Stimulated activated effector memory CD8-positive, alpha-beta T cell treated with anti-CD3 and anti-CD28 coated beads, Interleukin-12 subunit alpha, Interleukin-12 subunit beta, amount 100 ng/mL, for 72 hours (primary cell): ENCODE results near the gene RGR.

Experiments used
- ATAC-seq: fragments of 150-1000 bp; cut with Tn5 transposase; 2 replicates; pipeline ENCODE4 v1.10.0; 2021
- DNase-seq, 2 donors: peaks; one replicate each; pipeline ENCODE4 v3.0.0; 2021 to 2022; ENCODE audit warnings: low spot score in 2 of 2
- H3K27ac Mint-ChIP-seq: one replicate; pipeline ENCODE4 v1.8.0; 2022; ENCODE audit warnings: mild to moderate bottlenecking, mixed read lengths
- H3K36me3 Mint-ChIP-seq: one replicate; pipeline ENCODE4 v1.8.0; 2022; ENCODE audit warnings: mild to moderate bottlenecking, mixed read lengths
- H3K4me1 Mint-ChIP-seq: one replicate; pipeline ENCODE4 v1.8.0; 2022; ENCODE audit warnings: mixed read lengths
- H3K4me3 Mint-ChIP-seq: one replicate; pipeline ENCODE4 v1.8.0; 2022; ENCODE audit warnings: mild to moderate bottlenecking, mixed read lengths
- H3K9me3 Mint-ChIP-seq: one replicate; pipeline ENCODE4 v1.8.0; 2022; ENCODE audit warnings: mixed read lengths

Gene RGR

DNA sequence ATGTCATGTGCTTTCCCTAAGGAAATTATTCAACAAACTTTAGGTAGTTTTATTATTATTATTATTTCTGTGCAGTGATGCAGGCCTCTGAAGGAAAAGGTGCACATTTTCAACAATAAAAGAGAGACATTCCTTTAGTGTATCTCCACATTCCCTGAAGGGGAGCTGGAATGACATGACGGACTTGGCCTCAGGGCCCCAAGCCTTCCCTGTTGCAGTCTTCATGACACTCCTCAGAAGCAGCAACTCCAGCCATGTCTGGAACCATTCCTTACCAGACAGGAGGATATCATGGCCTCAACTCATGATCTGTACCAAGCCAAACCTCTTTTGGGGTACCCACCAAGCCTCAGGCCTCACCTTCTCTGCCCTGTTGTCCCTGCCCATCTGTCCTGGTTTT is 48.3 kb downstream of the RGR start:
- Mint-ChIP-seq H3K36me3 (no peaks in the 10 kb centered on the region), H3K4me1 (peaks cover 19% of the 10 kb centered on the region), H3K4me3 (no peak overlapping the region), H3K9me3 (no peaks in the 10 kb centered on the region), H3K27ac (no peak overlapping the region)
- no peak for ATAC-seq
- no peak for DNase-seq

DNA sequence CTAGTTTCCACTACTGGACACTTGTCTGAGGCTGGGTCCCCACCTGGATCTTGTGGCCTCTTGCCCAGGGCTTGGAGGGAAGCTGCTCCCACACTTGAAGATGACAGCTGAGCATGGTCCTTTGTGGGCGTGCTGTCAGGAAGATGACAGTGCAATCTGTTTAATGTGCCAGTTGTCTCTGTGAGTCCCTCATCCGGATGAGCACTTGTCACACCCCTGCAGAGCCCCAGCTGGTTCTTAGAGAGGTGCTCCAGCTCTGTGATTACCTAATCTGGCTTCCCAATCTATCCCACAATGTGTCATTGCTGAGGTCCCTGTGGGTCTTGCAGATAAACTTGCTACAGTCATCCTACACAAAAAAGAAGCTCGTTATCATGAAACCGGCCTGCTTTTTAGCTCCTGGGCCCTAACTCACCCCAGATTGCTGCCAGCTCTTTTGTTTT is 48.7 kb downstream of the RGR start:
- H3K4me3 Mint-ChIP-seq, result no peak overlapping the region
- ATAC-seq, result peak; percentile 90
- no peak for DNase-seq

DNA sequence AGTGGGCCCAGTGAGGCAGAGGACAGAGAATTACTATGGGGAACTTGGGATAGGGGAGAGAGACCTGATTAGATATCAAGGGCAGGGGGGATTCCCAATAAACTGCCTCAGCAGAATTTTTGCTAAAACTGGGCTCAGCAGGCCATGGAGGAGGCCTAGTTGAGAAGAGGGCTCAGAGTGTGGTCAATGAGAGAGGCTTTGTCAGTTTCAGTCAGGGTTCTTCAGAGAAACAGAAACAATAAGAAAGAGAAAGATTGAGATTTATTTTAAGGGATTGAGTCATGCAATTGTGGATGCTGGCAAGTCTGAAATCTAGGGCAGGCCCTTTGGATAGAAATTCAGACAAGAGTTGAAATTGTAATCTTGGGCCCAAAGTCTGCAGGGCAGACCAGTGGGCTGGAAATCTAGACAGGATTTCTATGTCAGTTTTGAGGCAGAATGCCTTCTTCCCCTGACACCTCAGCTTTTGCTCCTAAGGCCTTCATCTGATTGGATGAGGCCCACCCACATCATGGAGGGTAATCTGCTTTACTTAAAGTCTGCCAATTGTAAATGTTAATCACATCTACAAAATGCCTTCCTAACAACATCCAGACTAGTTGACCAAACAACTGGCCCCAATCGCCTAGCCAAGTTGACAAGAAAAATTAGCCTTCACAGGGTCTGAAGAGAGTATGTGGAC is 50.1 kb downstream of the RGR start:
- no peak for DNase-seq
- peak; percentile 80 for ATAC-seq
- no peak overlapping the region for H3K4me3 Mint-ChIP-seq

More for the DNA sequence above, 48.7 kb downstream of the RGR start:
- Mint-ChIP-seq H3K4me1 (peaks cover 19% of the 10 kb centered on the region), H3K27ac (no peak overlapping the region), H3K9me3 (no peaks in the 10 kb centered on the region), H3K36me3 (no peaks in the 10 kb centered on the region)

DNA sequence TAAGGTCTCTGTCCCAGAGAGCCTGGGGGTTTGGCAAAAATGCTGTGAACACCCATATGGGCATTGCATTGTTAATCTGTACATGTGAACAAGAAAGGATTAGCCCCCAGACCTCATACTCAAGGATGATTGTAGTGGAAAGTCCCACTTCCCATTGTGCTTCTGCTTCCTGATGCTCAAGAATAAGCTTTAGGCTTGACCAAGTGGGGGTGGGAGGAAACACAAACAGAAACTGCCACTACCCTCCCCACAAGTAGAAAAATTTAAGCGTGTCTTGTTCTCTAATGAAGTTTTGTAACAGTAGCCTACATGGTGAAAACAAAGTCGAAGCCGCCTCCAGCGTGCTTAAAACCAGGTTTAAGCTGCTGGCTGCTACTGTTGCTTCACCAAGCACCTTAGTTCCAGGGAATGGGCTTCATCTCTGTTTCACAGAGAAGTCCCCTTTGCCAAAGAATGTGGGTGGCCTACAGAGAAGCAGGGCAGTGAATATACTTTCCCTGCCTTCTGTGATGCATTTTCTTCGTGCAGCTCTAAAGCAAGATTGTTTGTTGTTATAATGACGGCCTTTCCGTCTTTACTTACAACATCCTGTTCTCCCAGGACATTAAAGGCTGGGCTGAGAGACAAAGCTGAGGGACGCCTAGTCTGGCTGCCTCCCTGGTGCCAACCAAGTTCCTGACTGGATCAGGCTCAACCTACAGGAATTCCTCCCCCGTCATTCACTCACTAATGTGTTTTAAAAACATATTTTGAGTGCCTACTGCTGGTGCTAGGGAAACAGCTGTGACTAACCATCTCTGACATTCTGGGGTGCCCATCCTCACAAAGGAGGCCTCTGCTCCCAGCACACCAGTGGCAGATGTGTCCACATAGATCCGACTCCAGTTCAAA is 51.5 kb downstream of the RGR start:
- Mint-ChIP-seq H3K36me3 (no peaks in the 10 kb centered on the region), H3K27ac (no peak overlapping the region), H3K9me3 (no peaks in the 10 kb centered on the region), H3K4me3 (no peak overlapping the region), H3K4me1 (peaks cover 19% of the 10 kb centered on the region)
- ATAC-seq (no peak), DNase-seq (no peak)

More for the DNA sequence above, 50.1 kb downstream of the RGR start:
- Mint-ChIP-seq H3K36me3 (no peaks in the 10 kb centered on the region), H3K27ac (no peak overlapping the region), H3K9me3 (no peaks in the 10 kb centered on the region), H3K4me1 (peaks cover 19% of the 10 kb centered on the region)

DNA sequence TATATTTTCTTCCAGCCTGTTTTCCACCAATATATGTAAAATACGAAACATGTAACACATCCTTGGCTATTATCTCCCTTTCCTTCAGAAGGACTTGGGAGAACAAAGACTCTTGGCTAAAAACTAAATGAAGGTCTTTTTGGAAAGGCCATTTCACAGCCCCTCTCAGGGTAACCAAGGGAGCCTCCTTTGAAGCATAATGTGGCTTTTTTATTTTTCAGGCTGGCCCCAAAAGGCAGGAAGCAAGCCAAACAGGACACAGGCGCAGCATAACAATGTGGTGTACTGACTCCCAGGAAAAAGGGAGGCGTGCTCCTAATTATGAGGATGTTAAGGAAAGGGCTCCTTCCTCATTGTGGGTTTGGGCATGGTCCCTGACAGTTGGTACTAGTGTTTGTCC is 53.2 kb downstream of the RGR start:
- Mint-ChIP-seq H3K4me1 (peaks cover 19% of the 10 kb centered on the region), H3K27ac (no peak overlapping the region), H3K4me3 (no peak overlapping the region), H3K9me3 (no peaks in the 10 kb centered on the region), H3K36me3 (no peaks in the 10 kb centered on the region)
- DNase-seq, result no peak
- no peak for ATAC-seq

DNA sequence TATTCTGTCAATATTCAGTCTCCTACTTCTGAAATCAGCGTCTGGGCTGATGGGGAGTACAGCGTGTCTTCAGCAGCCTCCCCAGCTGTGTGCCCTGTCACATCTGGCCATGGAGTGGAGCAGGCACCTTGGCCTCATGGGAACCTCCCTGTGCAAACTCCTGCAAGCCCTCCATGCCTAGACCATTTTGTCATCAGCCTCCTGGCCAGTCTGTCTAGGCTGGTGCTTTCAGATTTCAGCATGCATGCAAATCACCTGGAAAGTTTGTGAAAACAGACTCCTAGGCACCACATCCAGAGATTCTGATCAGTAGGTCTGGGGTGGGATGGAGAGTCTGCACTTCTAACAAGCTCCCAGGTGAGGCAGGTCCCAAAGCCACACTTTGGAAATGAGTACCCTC is 57.4 kb downstream of the RGR start:
- peaks cover 17% of the 10 kb centered on the region for H3K4me1 Mint-ChIP-seq
- ATAC-seq (peak; percentile 29), DNase-seq (peak in 1 of 2 donors; percentile 44)
- no peak overlapping the region for H3K4me3 Mint-ChIP-seq
- H3K9me3 Mint-ChIP-seq, result peaks cover 2% of the 10 kb centered on the region
- H3K36me3 Mint-ChIP-seq, result no peaks in the 10 kb centered on the region
- H3K27ac Mint-ChIP-seq, result no peak overlapping the region

DNA sequence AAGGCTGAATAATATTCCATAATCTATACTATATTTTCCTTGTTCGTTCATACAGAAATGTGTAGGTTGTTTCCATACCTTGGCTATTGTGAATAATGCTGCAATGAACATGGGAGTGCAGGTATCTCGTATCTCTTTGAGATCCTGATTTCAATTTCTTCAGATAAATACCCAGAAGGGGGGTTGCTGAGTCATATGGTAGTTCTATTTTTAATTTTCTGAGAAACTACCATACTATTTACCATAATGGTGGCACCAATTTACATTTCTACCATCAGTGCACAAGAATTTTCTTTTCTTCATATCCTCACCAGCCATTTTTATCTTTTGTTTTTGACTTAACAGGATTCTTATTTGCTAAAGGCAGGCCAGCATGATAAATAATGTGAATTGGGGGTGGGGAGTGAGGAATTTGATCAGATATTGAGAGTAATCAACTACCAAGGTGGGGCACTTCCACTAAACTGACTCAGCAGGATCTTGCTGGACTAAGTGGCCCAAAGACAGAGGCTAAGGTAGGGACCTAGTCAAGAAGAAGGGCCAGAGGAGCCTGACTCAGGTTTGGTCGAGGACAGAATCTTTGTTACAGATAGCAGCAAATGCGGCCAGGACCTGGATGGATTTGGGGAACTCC is 62.0 kb downstream of the RGR start:
- Mint-ChIP-seq H3K4me1 (peaks cover 38% of the 10 kb centered on the region), H3K27ac (peak overlapping the region; percentile 14), H3K9me3 (peaks cover 2% of the 10 kb centered on the region), H3K4me3 (peak overlapping the region; percentile 46), H3K36me3 (peaks cover 5% of the 10 kb centered on the region)
- ATAC-seq (peak; percentile 56), DNase-seq (peak in 1 of 2 donors; percentile 51)

DNA sequence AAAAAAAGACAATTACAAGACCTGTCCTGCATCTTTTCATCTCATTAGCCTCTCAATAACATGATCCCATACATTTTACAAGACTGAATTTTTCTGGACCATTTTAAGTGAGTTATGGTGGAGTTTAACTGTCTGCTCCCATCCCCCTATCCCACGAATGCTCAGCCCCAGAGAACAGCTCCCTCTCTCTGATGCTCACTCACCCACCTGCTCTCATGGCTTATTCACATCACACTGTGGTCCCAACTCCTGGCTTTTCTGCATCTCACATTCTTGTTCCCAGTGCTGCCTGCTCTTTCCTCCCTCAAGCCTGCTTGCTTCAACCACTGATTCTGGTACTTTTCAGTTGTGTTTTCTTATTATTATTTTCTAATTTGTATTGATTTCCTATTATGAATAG is 63.2 kb downstream of the RGR start:
- Mint-ChIP-seq H3K36me3 (peaks cover 5% of the 10 kb centered on the region), H3K27ac (no peak overlapping the region), H3K9me3 (peaks cover 2% of the 10 kb centered on the region), H3K4me3 (peak overlapping the region; percentile 37), H3K4me1 (peaks cover 38% of the 10 kb centered on the region)
- ATAC-seq (no peak), DNase-seq (peak in 1 of 2 donors; percentile 45)

DNA sequence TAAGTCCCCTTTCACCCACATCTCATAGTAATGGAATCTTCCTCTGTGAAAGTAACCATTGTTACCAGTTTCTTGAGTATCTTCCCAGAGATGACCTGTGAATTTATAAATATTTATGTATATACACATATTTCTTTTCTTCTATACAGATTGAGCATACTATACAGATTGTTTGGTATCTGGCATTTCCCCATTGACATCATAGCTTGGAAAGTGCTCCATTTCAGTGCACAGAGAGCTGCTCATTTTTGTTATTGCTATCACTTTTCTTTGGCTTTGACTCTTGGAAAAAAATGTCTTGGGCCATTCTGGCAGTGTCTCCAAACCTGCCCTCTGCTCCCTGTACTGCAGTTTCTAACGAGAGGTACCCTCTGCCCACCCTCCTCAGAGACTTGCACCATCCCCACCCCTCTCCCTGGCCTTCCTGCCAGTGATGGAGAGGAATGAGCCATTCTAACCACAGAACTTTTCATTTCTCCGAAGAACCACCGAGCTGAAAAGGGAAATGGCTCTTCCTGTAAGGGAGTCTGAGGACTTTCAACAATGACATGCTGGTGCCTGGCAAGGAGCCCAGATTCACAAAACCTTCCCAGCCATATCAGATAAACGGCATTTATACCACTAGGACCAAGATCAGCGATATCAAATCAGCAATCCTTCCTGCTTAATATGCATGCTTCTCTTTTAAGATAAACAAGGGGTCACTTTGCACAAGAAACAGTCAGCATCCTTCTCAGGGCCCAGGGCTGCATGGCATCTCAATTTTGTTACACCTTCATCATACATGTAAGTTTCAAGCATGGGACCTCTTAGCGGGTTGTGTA is 63.8 kb downstream of the RGR start:
- Mint-ChIP-seq H3K27ac (no peak overlapping the region), H3K4me3 (peak overlapping the region; percentile 37), H3K4me1 (peaks cover 38% of the 10 kb centered on the region), H3K9me3 (peaks cover 2% of the 10 kb centered on the region), H3K36me3 (peaks cover 5% of the 10 kb centered on the region)
- DNase-seq (peak in 1 of 2 donors; percentile 69), ATAC-seq (peak; percentile 75)
